Thoracic aorta (tissue), 2 donors: ENCODE results near the gene CENPO. TPM values are rescaled to one million over a fixed set of nuclear protein-coding genes. Genes with fewer than 3 reads are reported as not detected.

ENCODE experiments used
- ATAC-seq: fragments of 150-250 bp; one replicate; pipeline ENCODE4 v1.8.0; 2017; ENCODE audit warnings: low read depth; ENCODE audit not compliant: insufficient number of reproducible peaks, low FRiP score
- DNase-seq: peaks from one replicate; pipeline ENCODE4 v3.0.0-alpha.2; 2020; ENCODE audit warnings: low spot score
- H3K27ac ChIP-seq, 2 donors: fragments of 200-600 bp; sonication (generic); 1 replicate in 1 of 2; 2 replicates in 1 of 2; pipeline ENCODE4 v1.5.1; 2016; ENCODE audit warnings: mild to moderate bottlenecking in 2 of 2, moderate library complexity in 2 of 2
- H3K27me3 ChIP-seq: fragments of 200-600 bp; sonication (generic); replicated peaks from 2 replicates; pipeline ENCODE4 v1.6.0; 2016; ENCODE audit warnings: mild to moderate bottlenecking; ENCODE audit not compliant: insufficient read depth
- H3K36me3 ChIP-seq: fragments of 200-600 bp; sonication (generic); one replicate; pipeline ENCODE4 v1.5.1; 2016
- H3K4me1 ChIP-seq, 2 donors: fragments of 200-600 bp; sonication (generic); 1 replicate in 1 of 2; 2 replicates in 1 of 2; pipeline versions ENCODE4 v1.5.1 to v1.6.0; 2016; ENCODE audit warnings: low read depth in 2 of 2, mild to moderate bottlenecking in 1 of 2; ENCODE audit not compliant: control insufficient read depth in 1 of 2
- H3K4me3 ChIP-seq: fragments of 200-600 bp; sonication (generic); 2 replicates; pipeline ENCODE4 v1.5.1; 2016; ENCODE audit warnings: mild to moderate bottlenecking
- H3K9me3 ChIP-seq: fragments of 200-600 bp; sonication (generic); 2 replicates; pipeline ENCODE4 v1.5.1; 2016
- CTCF ChIP-seq: fragments of 200-600 bp; sonication (generic); IDR thresholded peaks from one replicate; pipeline ENCODE4 v1.5.1; 2019; ENCODE audit warnings: antibody characterized with exemption
- total RNA-seq, 2 donors: library from RNA; depleted of rRNA; stranded (reverse); fragments of >200 nt; gene quantifications; one replicate each; pipeline versions ENCODE4 v1.1.0 to v1.2.3, GENCODE V29; 2016

The CENPO gene
- total RNA-seq, 2 donors from 2014 or later = 2.5 to 9.2 TPM

DNA sequence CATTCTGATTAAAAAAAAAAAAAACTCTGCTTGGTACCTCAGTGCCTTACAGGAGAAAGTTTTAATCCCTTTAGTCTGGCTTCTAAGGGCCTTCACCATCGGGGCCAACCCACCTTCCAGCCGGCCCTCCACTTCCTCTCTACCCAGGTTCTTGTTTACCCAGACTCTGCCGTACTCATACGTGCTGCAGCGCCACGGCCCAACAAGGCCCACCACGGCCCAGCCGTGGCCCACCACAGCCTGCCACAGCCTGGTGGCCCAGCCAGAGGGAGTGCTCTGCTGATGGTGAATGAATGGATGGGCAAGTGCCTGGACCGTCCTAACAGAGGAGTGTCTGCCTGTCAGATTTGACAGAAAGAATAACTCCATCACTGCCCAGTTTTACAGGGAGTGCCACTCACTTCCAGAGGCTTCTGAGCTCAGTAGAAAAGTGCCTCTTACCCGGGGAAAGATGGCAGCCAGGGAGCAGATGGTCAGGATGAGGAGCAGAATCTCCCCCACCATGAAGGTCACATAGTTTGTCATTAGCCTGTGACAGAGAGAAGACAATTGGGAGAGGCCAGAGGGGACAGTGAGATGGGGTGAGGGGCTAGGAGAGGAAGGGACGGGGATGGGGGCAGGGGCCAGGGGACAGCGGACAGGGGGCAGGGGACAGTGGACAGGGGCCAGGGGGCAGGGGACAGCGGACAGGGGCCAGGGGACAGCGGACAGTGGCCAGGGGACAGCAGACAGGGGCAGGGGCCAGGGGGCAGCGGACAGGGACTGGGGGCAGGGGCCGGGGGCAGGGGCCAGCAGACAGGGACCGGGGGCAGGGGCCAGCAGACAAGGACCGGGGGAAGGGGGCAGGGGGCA, 38.2 kb downstream of the CENPO start:
- Histone ChIP-seq H3K9me3 (no peaks in the 10 kb centered on the region), H3K27me3 (no peaks in the 10 kb centered on the region), H3K4me3 (no peak overlapping the region), H3K27ac (no peak overlapping the region), H3K4me1 (no peaks in the 10 kb centered on the region), H3K36me3 (peaks cover 11% of the 10 kb centered on the region)
- DNase-seq (no peak), ATAC-seq (no peak)
- TF ChIP-seq CTCF = no peak

DNA sequence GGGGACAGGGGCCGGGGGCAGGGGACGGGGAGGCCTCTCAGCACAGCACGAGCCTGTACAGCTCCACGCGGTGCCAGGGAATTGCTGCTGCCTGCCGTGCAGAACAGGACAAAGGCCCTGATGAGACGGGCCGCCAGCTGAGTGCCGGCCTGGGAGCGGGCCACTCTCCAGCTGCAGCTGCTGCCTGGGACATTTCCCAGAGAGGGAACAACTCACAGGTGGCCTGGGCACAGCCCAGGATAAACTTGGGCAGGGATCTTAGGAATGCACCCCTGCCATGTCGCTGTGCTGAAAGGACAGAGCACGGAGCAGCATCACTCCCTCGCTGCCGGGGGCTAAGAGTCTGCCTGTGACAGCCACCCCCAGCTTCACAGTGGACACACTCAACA, 38.8 kb downstream of the CENPO start:
- Histone ChIP-seq H3K4me1 (no peaks in the 10 kb centered on the region), H3K27me3 (no peaks in the 10 kb centered on the region), H3K36me3 (peaks cover 16% of the 10 kb centered on the region), H3K4me3 (no peak overlapping the region), H3K9me3 (no peaks in the 10 kb centered on the region), H3K27ac (no peak overlapping the region)
- ATAC-seq = no peak
- no peak for DNase-seq
- no peak for TF ChIP-seq CTCF

DNA sequence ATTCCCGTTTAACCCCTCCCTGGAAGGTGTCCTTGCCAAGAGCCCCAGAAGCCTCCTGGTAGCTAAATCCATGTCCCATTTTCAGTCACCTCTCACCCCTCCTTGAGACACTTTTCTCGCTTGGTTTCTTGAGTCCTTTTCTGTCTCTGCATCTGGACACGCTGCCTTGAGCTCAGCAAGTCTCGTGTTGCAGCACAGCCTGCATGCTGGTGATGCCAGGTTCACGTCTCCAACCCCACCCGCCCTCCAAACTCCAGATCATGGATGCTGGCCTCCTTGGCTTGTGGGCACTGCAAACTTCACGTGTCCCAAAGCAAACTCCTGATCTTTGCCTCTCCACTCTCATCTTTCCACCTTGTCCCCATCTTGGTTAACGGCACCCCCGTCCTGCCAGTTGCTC, 39.3 kb downstream of the CENPO start:
- no peaks in the 10 kb centered on the region for H3K27me3 ChIP-seq
- DNase-seq = no peak
- no peak overlapping the region for H3K27ac ChIP-seq
- ATAC-seq = no peak
- H3K4me1 ChIP-seq = no peaks in the 10 kb centered on the region
- no peaks in the 10 kb centered on the region for H3K9me3 ChIP-seq
- TF ChIP-seq CTCF = no peak
- H3K36me3 ChIP-seq = peaks cover 14% of the 10 kb centered on the region
- no peak overlapping the region for H3K4me3 ChIP-seq

DNA sequence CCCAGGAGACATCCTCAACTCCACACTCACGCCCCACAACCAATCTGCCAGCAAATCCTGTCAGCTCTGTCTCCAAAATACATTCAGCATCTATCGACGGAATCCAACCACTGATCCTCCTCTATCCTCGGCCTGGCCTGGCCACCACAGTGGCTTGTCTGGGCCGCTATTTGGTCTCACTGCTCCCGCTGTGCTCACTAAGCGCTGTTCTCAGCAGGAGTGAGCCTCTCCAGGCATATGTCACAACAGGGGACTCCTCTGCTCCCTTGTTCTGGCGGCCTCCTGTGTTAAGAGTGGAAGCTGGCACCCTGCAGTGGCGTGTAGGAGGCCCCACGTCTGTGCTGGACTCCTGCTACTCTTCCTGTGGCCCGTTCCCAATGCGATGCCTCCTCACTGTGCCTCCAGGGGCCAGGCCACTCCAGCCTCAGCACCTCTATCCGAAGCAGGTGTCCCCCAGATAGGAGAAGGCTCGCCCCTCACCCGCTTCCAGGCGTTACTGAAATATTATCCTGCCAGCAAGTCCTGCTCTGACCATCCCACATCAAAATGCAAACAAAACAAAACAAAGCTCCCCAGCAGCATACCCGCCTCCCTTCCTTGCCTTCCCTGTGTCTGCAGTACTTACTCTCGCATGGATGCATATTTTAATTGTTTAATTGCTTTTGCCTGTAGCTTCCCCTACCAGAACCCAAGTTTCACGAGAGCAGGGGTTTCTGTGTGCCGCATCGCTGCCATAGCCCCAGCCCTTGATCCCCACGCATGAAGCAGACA, 39.9 kb downstream of the CENPO start:
- H3K27me3 ChIP-seq = no peaks in the 10 kb centered on the region
- H3K9me3 ChIP-seq = no peaks in the 10 kb centered on the region
- H3K36me3 ChIP-seq = peaks cover 14% of the 10 kb centered on the region
- no peak overlapping the region for H3K27ac ChIP-seq
- H3K4me3 ChIP-seq = no peak overlapping the region
- ATAC-seq (no peak), DNase-seq (no peak)
- no peak for TF ChIP-seq CTCF
- H3K4me1 ChIP-seq = no peaks in the 10 kb centered on the region
